Iris pigment epithelial cell (primary cell): Measurements from ENCODE around the gene PCBP1.
"Not testable (repeated sequence)": the region's sequence is repeated elsewhere in the genome, so short reads cannot be mapped to it uniquely, and the experiment has no call there.

ENCODE experiments used
- DNase-seq: peaks from one replicate; pipeline ENCODE4 v3.0.0-alpha.2; 2011; ENCODE audit warnings: low read depth

The PCBP1 gene

DNA sequence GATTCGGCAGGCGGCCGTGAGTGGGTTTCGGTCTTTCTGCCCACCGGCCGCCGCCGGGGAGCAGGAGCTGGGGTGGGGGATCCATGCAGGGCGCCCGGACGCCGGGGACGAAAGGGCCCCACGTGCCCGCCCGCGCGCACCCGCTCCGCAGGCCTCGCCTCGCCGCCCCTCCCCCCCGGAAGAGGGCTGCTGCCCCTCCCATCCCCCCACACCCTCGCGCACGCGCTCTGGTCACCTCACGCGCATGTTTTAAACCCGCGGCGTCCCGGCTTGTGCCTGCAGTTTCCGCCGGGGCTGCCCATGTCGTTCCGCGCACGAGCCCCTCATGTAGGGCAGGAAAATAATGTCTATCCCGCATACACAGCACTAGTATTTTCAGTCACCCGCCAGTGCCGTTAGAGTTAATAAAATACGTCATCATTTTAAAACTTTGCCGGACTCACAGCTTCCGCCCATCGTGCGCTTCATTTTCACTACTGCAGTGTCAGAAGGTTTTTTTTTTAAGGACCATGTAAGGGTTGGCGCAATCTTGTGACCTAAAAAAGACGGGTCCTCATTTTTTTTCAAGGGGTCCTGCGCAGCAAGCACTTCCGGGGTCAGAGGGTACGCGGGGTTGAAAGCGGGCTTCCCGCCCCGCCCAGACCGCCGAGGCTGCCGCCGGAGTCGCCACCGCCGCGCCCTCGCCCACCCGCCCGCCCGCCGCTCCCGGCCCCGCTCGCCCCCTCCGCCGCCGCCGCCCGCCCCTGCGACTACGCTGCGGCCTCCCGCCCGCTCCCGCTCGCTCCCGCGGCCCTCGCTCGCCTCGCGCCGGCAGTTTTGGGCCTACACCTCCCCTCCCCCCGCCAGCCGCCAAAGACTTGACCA lies at the start of gene PCBP1:
Gene PCBP1 (plus strand): TSS at position 640 of the 864 bp plus-strand sequence. CDS start 267 bp downstream, outside the sequence.
- DNase-seq = peak; percentile 95

DNA sequence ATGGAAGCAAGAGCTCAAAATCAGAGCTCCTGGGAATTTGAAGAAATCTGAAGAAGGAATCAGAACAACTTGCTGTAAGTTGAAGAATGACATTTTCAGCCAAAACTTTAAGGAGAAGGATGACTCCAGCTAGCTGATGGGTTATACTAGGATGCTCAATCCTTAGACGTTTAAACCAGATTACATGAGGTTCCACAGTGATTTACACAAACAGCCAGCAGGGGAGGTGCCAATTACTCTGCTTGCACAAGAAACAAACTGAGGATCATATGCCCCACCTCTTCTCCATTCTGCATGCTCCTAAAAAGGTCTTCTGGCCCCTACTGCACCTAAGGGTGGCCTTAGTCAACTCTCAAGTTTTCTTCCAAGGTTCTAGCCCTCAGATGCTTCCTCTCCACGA lies 47.9 kb upstream of the PCBP1 start:
- no peak for DNase-seq

DNA sequence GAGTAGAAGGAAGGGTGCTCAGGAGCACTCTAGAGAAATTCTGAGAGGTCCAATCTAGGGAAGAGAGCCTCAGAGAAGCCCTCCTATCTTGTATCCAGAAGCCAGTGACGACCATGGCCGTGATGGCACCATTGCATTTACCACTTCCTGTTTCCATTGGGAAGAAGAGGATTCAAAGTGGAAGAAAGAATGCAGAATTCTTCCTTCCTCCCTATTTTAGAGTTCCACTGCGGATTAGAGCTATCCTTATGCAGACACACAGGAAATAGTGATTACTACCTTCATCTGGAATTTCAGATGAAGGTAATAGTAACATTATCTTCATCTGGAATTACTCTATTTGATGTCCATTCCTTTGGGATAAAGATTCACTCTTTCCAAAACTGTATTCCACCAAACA lies 45.6 kb upstream of the PCBP1 start:
- peak; percentile 5 for DNase-seq

DNA sequence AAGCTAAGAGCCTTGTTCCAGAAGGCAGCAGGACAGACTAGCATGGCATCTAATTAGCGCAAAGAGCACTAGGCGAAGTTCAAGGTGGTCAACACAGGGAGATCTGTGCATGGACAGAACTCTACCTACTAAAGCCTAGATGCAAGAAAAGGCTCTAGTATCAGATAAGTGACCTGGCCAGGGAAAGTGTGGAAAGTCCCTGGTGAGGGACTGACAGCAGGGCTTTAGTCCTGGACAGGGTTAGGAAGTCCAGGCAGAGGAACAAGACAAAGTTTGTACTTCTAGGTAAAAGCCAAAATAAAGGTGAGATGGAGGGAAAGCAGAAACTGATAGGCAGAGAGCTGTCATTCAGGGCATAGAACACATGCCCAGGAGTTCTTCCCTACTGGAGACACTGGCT lies 45.0 kb upstream of the PCBP1 start:
- no peak for DNase-seq

DNA sequence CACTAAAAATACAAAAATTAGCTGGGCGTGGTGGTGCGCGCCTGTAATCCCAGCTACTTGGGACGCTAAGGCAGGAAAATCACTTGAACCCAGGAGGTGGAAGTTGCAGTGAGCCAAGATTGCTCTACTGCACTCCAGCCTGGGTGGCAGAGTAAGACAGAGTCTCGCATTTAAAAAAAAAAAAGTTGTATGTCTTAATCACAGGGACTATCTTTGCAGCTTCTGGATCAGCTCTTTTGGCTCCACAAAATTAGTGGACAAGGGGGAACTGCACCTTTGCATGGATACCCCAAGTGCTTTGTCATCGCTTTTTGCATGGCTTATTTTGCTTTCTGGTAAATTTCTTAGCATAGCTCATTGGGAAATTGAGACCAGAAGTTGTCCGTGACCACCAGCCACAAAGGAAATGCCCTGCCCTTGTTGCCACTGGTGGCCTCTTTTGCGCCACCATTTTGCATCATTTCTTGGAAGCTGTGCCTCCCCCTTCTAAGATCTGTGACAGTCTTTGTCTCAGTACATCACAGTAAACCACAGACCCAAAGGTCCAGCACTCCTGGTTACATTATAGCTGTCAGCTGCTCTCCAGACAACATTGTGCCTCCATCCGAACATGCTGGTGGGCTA lies 43.9 kb upstream of the PCBP1 start:
- no peak for DNase-seq

DNA sequence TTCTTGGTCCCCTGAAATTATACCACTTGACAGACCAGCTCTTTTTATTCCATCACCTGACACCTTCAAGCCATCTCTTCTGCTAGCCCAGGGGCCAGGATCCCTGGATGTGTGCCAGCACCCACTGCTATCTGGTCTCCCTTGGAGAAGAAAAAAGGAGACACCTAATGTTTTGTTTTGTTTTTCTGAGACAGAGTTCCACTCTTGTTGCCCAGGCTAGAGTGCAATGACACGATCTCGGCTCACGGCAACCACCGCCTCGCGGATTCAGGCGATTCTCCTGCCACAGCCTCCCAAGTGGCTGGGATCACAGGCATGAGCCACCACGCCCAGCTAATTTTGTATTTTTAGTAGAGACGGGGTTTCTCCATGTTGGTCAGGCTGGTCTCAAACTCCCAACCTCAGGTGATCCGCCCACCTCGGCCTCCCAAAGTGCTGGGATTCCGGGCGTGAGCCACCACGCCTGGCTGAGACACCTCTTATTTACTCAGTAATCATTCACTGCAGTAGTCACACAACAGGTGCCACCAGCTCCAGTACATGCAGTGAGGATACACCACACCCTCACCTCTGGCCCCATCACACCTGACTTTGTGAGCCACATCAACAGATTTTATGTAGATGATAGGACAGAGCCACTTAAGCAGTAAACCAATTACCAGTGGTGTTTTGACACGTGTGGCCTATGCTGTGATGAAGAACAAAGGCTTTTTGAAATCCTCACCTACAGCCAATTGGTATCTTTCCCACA lies 42.8 kb upstream of the PCBP1 start:
- no peak for DNase-seq

DNA sequence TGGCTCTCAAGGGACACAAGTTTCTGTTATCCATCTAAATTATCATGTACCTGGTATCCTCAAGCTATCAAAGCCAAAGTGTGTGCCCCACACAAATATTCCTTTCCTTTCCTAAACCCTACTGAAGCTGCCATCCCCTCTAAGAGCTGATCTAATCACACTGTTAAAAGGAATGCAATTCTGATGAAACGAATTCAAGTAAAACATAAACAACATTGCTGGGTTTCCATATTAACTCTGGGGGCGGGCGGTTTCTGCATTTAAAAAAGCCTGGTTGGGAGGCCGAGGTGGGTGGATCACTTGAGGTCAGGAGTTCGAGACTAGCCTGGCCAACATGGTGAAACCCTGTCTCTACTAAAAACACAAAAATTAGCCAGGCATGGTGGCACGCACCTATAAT lies 41.9 kb upstream of the PCBP1 start:
- no peak for DNase-seq

DNA sequence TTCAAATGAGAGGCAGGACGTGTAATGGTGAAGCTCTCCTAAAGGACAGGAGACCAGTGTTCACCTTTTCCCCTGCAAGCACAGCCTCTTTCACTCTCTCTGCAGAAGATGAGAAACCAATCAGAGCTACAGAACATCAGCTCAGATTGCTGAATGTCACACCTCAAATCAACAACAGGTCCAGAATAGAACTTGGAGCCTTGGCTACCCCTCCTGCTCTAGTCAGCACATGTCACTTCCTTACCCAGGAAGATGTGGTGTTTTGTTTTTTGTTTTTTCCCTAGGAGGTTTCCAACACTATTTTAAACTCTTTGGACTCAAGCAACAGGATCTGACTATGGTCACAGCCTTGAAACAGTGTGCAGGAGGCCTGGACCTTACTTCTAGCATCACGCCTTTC lies 41.3 kb upstream of the PCBP1 start:
- no peak for DNase-seq

DNA sequence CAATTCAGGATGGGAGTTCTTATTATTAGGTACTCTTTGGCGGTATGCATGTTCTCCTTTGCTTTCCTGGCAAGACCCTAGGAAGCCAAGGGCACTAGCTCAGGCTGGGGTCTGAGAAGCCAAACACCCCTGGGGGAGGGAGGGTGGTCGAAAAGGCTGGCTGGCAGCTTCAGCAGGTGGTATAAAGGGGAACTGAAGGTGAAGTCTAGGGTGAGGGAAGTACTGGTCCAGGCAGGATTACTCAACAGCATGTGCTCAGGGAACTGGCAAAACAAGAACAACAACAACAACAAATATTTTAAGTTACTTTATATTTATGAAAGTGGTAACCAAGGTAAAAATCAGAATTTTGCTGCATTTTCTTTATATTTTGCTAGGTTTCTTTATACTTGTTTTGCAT lies 40.7 kb upstream of the PCBP1 start:
- no peak for DNase-seq

DNA sequence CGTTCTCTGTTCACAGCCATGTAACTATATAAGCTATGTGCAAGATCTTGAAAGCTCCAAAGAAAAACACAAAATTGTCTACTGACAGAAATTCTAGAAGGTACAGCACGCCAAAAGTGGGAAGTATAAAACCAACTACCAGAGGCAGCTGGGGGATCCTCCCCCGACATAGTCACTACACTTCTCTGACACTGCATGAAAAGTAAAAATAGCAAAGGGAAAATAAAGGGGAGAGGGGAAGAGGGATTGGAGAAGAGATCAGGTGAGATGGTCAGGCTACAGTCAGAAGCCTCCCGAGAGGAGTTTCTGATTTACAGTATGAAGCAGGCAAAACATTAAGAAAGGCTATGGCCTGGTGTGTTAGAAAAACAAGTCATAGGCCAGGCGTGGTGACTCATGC lies 39.8 kb upstream of the PCBP1 start:
- DNase-seq = no peak

DNA sequence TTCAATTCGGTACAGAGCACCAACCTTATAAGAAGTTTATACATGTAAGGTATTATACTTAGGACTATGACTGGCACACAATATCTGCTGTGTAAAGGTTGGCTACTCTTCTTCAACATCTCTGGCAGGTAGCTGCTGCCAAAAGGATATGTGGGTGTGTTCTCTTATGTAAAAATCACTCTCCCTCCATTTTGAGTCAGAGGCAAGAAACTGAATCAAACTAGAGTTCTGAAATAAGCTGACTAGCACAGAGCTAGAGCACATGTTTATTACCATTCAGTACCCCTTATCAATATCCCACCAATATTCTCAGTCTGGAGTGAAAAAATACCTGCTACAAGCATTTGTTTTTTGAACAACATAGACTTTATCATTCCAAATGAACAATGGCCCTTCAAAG lies 38.0 kb upstream of the PCBP1 start:
- DNase-seq = no peak

DNA sequence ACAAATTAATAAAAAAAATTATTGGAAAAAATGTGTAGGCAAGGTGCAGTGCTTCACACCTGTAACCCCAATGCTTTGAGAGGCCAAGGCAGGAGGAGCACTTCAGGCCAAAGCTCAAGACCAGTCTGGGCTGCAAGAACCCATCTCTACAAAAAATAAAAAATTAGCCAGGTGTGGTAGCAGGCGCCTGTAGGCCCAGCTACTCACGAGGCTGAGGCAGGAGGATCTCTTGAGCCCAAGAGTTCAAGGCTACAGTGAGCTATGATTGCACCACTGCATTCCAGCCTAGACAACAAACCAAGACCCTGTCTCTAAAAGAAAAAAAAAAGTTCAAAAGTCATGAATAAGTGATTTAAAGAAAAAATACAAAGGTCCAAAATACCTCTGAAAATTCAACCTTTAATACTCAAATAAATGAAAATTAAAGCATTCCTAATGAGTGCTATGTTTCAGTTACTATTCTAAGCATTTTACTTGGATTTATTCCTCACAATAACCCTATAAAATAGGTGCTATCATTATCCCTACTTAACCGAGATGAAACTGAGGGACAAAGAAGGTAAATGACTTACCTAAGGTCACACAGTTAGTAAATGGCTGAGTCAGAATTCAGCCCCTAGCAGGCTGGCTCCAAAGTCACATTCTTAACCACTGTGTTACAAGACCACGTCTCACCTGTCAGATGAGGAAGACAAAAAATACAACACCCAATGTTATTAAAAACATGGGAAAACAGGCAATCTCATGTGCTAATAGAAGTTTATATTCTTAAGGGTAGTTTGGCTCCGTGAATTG lies 36.4 kb upstream of the PCBP1 start:
- DNase-seq = no peak

DNA sequence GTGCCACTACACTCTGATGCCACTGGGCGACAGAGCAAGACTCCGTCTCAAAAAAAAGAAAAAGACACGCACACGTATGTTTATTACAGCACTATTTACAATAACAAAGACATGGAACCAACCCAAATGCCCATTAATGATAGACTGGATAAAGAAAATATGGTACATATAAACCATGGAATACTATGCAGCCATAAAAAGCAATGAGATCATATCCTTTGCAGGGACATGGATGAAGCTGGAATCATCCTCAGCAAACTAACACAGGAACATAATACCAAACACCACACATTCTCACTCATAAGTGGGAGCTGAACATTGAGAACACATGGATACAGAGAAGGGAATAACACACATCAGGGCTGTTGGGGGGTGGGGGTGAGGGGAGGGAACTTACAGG lies 32.0 kb upstream of the PCBP1 start:
- not testable (repeated sequence) for DNase-seq

DNA sequence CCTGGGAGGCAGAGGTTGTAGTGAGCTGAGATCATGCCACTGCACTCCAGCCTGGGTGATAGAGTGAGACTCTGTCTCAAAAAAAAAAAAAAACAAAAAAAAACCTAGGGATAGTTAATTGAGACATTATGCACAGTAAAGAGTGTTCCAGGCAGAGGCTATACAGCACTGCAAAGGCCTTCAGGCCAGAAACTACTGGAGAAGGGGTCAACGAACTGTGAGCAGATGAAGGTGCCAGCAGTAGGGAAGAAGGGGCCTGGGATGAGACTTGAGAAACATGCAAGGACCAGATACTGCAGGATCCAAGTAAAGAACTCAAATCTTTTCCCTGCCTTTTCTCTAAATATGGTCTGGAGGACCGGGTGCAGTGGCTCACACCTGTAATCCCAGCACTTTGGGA lies 26.0 kb upstream of the PCBP1 start:
- DNase-seq = no peak

DNA sequence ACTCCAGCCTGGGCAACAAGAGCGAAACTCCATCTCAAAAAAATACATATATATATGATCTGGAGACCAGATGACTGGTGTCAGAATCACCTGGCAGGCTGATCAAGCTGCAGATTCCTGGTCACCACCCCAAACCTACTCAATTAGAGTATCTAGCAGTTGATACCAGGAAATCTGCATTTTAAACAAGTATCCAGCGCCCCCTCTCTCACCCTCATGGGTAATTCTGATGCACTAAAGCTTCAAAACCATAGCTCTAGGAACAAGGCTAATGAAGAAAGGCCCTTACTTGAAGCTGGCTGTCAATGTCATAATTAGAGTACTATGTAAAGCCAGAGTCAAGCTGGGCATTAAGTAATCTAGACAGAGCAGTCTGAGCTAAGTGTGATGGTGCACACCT lies 25.0 kb upstream of the PCBP1 start:
- no peak for DNase-seq

DNA sequence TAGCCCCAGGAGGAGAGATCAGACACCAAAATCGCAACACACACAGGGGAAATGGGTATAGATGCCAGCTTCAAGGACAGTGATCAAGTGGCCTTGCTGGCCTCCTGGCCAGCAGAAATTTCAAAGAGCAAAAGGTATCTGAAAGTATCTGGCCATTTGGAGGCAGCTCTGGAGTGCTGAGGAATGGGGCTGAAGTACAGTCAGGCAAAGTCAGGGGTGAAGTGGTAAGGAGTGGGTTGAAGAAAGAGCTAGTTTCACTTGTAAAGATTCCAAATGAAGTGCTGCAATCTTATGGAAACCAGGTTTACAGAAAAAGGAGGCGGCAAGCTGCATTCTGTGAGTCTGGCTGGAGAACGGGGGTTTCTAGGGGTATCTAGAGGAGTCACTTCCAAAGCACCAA lies 19.2 kb upstream of the PCBP1 start:
- DNase-seq = no peak

DNA sequence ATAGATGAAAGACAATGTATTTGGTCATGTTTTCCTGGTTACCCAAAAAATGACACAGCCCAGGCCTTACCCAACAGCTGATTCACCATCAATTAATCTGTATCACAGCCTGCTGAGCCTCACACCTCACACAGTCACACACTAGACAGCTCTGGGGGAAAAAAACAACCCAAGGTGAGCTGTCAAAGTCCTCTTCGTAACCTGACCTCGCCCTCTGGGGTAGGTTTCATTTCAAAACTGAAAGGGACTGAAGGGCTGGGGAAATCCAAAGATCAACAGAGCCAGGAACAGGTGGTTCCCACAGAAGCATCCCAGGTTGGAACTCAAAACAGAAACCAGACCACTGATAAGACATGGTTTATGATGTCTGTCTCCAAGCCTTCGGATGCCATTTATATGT lies 18.2 kb upstream of the PCBP1 start:
- DNase-seq = peak; percentile 31

DNA sequence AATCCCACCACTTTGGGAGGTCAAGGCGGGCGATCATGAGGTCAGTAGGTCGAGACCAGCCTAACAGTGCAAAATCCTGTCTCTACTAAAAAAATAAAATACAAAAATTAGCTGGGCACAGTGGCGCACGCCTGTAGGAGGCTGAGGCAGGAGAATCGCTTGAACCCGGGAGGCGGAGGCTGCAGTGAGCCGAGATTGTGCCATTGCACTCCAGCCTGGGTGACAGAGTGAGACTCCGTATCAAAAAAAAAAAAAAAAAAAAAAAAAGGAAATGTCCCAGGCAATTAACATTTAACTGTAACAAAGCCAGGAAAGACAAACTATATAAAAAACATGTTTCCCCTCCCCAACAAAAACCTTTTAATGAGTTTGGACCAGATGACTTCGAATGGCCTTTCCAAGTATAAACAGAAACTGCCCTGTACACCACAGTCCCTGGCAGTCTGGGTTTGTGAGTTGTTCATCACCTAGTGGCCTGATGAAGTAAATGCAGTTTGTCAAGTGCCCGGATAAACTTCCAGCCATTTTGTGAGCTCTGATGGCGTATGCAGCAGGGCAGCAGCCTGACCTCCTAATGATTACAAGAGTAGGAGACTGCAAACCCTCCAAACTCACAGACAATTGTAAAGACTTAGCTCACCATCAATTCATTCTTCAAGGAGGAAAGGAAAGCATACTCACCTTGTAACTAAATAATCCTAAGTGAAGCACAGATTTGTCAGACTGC lies 16.6 kb upstream of the PCBP1 start:
- DNase-seq = peak; percentile 91

DNA sequence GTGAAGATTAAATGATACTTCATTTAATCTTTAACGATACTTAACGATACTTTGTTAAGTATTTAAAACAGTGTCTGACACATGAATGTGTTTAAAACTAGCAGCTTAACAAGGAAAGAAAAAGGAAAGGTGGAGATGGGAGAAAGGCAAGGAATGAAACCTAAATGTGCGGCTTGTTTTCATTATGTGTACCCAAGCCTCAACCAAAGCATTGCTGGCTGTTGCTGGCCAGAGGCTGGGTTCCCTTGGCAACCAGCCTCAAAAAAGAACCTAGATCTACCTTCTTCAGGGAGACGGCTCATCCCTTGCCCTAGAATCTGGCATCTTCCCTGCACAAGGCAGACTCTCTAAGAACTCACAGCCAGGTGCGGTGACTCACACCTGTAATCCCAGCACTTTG lies 13.8 kb upstream of the PCBP1 start:
- no peak for DNase-seq

DNA sequence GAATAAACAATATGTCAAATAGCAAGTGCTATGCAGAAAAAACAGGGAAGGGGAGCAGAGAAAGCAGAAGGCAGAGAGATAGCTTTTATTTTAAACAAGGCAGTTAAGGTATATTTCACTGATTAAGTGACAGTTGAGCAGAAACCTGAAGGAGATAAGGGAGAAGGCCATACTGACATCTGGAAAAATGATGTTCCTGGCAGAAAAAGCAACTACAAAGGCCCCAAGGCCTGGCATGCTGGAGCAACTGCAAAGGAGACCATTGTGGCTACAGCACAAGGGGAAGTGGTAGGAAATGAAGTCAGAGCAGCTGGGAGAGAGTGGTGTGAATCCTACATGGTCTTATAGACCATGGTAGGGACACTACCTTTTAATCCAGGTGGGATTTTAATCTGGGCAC lies 8.9 kb upstream of the PCBP1 start:
- no peak for DNase-seq

DNA sequence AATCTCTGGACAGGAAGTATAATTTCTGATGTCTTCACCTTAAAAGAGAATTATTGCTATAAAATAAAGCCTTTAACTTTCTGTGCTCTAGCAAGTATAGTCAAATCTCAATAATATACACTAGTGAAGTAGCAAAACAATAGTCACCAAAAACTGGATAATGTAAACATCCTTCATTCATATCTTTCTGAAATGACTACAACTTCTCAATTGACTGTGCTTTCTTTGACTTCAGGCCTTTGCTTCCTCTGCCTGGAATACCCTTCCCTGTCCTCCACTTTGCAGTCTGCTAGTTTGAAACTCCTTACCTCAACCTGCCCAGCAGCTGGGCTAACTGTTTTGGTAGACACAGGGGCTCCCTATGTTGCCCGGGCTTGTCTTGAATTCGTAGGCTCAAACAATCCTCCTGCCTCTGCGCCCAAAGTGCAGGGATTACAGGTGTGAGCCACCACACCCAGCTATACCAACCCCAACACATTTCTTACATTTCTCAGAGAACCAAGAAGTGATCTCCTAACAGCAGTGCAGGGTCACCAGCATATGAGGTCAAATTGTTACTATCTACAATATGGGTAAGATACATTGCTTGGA lies 6.6 kb upstream of the PCBP1 start:
- no peak for DNase-seq
